Keratinocyte (primary cell): ENCODE results near the gene SERP2. TPM values are rescaled to one million over a fixed set of nuclear protein-coding genes. Genes with fewer than 3 reads are reported as not detected.

Source experiments
- DNase-seq: peaks from one replicate; pipeline ENCODE4 v3.0.0-alpha.2; 2011; ENCODE audit warnings: low read depth, missing footprints, low spot score
- FAIRE-seq: peaks from 2 replicates; lab custom pipeline; 2011; peaks lifted over from hg19 to GRCh38; lab: Jason Lieb, UNC
- H2AFZ ChIP-seq: 2 replicates; pipeline ENCODE4 v1.6.0; 2012; ENCODE audit warnings: low read length, control low read depth, inconsistent platforms; ENCODE audit not compliant: control insufficient read depth
- H3K27ac ChIP-seq: 2 replicates; pipeline ENCODE4 v1.5.1; 2011; ENCODE audit warnings: low read length; ENCODE audit not compliant: control insufficient read depth, insufficient read depth
- H3K27me3 ChIP-seq: 3 replicates; pipeline ENCODE4 v1.6.0; 2011; ENCODE audit warnings: low read length; ENCODE audit not compliant: control insufficient read depth, insufficient read depth; ENCODE audit errors: extremely low read depth
- H3K36me3 ChIP-seq, 2 experiments: 2 replicates in 1 of 2; 3 replicates in 1 of 2; pipeline ENCODE4 v1.5.1; 2011; ENCODE audit warnings: low read length in 2 of 2, mild to moderate bottlenecking in 1 of 2; ENCODE audit not compliant: control insufficient read depth in 2 of 2, insufficient read depth in 2 of 2; ENCODE audit errors: extremely low read depth in 1 of 2
- H3K4me1 ChIP-seq: 3 replicates; pipeline ENCODE4 v1.5.1; 2011; ENCODE audit warnings: low read length; ENCODE audit not compliant: control insufficient read depth, insufficient read depth; ENCODE audit errors: extremely low read depth
- H3K4me2 ChIP-seq: 3 replicates; pipeline ENCODE4 v1.6.0; 2011; ENCODE audit warnings: low read depth, low read length; ENCODE audit not compliant: control insufficient read depth, insufficient read depth; ENCODE audit errors: extremely low read depth
- H3K4me3 ChIP-seq, 3 experiments: fragments of 200-600 bp in 1 of 3; sonication (generic) in 1 of 3; 2 replicates in 2 of 3; 3 replicates in 1 of 3; pipeline ENCODE4 v1.5.1; 2011 to 2016; ENCODE audit warnings: low read length in 3 of 3, mild to moderate bottlenecking in 3 of 3, control low read depth in 2 of 3, inconsistent platforms in 1 of 3, low read depth in 1 of 3, mixed read lengths in 1 of 3, mixed run types in 1 of 3, moderate library complexity in 1 of 3; ENCODE audit not compliant: control insufficient read depth in 2 of 3, insufficient read depth in 2 of 3; ENCODE audit errors: extremely low read depth in 1 of 3
- H3K79me2 ChIP-seq: 2 replicates; pipeline ENCODE4 v1.6.0; 2012; ENCODE audit warnings: low read length; ENCODE audit not compliant: control insufficient read depth, insufficient read depth
- H3K9ac ChIP-seq: 3 replicates; pipeline ENCODE4 v1.6.0; 2011; ENCODE audit warnings: low read length; ENCODE audit not compliant: control insufficient read depth, insufficient read depth; ENCODE audit errors: extremely low read depth
- H3K9me1 ChIP-seq: 3 replicates; pipeline ENCODE4 v1.6.0; 2011; ENCODE audit warnings: low read length; ENCODE audit not compliant: control insufficient read depth, insufficient read depth; ENCODE audit errors: extremely low read depth
- H3K9me3 ChIP-seq: 2 replicates; pipeline ENCODE4 v1.5.1; 2012; ENCODE audit warnings: low read depth, low read length; ENCODE audit not compliant: control insufficient read depth
- H4K20me1 ChIP-seq: 3 replicates; pipeline ENCODE4 v1.6.0; 2011; ENCODE audit warnings: low read length; ENCODE audit not compliant: control insufficient read depth, insufficient read depth; ENCODE audit errors: extremely low read depth
- CTCF ChIP-seq, 3 experiments: IDR thresholded peaks in 1 of 3; conservative IDR thresholded peaks in 1 of 3; optimal IDR thresholded peaks in 1 of 3; 2 replicates in 2 of 3; 3 replicates in 1 of 3; pipeline versions ENCODE3 to v1.5.1; 2011; ENCODE audit warnings: low read length in 3 of 3, mild to moderate bottlenecking in 3 of 3, moderate library complexity in 2 of 3, control low read depth in 1 of 3, inconsistent platforms in 1 of 3; ENCODE audit not compliant: insufficient read depth in 2 of 3; ENCODE audit errors: extremely low read depth in 1 of 3
- EZH2 ChIP-seq: IDR thresholded peaks from one replicate; pipeline ENCODE4 v1.6.1; 2012; ENCODE audit warnings: inconsistent platforms, mild to moderate bottlenecking, low read length, moderate library complexity
- dilution Hi-C: fragments of 300-500 bp; cut with MboI; formaldehyde crosslinking; loops from one replicate; pipeline ENCODE4 v1.7.0; 2020; ENCODE audit warnings: low sequenced_read_pairs; ENCODE audit not compliant: extremely low pct_ligation_motif_present
- polyA plus RNA-seq, 5 experiments: library from polyadenylated mRNA; depleted of rRNA in 3 of 5; stranded (reverse) in 3 of 5; stranded (forward) in 1 of 5; unstranded in 1 of 5; fragments of >200 nt; gene quantifications; 1 replicate in 1 of 5; 2 replicates in 3 of 5; 3 replicates in 1 of 5; pipeline versions ENCODE4 v1.2.1 to v1.2.3, GENCODE V29; 2011 to 2012; ENCODE audit warnings: missing spikeins in 2 of 5, low read depth in 1 of 5, low replicate concordance in 1 of 5

The SERP2 gene
- polyA plus RNA-seq, 1 donor (not counting 4 experiments of a cell fraction or from before 2014, with no cell fraction given) = 0.45 TPM

- no peaks in the 10 kb centered on the region for H3K9me3 ChIP-seq
- no peak overlapping the region for H3K27ac ChIP-seq
- H3K9ac ChIP-seq = no peak overlapping the region
- no peaks in the 10 kb centered on the region for H3K36me3 ChIP-seq
- H3K4me3 ChIP-seq = no peak overlapping the region
- no peaks in the 10 kb centered on the region for H4K20me1 ChIP-seq
- TF ChIP-seq EZH2 = no peak
- no peak for TF ChIP-seq CTCF (optimal IDR thresholded peaks at IDR 0.05 in 1 of 3, IDR thresholded peaks at IDR 0.05 in 1 of 3, conservative IDR thresholded peaks at IDR 0.05 in 1 of 3; ENCODE audit: extremely low read depth in 1 of 3, insufficient read depth in 2 of 3, low read length in 3 of 3)
- H3K4me1 ChIP-seq = no peaks in the 10 kb centered on the region
- H3K27me3 ChIP-seq = no peaks in the 10 kb centered on the region
- no peak for FAIRE-seq
- H2AFZ ChIP-seq = no peak overlapping the region
- no peaks in the 10 kb centered on the region for H3K9me1 ChIP-seq
- dilution Hi-C loops = no loop called here
- no peak overlapping the region for H3K4me2 ChIP-seq
- no peaks in the 10 kb centered on the region for H3K79me2 ChIP-seq
- DNase-seq = no peak
Measured at GRCh38 chr13:44396701-44397580, 23.3 kb downstream of the SERP2 start.

DNA sequence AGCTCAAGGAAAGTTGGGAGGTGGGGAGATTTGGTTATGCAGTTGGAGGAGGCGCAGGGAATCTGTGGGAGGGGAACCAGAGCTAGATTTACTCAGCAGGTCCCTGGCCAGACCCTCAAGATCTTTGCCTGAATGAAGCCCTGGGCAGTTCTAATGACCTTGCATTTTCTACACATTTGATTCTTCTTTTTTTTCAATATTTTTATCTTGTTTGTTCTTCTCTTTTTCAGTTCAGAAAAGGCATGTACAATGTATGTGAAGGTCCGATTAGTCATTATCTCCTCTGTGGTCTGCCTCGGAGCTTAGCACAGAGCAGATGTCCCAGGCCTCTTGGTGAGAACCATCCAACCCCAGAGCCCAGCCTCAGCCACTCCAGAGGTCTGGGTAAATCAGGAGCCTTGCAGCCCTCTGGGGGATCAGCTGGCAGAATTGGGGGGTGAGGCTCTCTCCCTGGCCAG is 24.2 kb downstream of the SERP2 start:
- no peaks in the 10 kb centered on the region for H3K27me3 ChIP-seq
- H3K4me2 ChIP-seq = no peak overlapping the region
- dilution Hi-C loops = no loop called here
- DNase-seq (no peak), FAIRE-seq (no peak)
- H3K79me2 ChIP-seq = no peaks in the 10 kb centered on the region
- no peak for TF ChIP-seq EZH2
- TF ChIP-seq CTCF (optimal IDR thresholded peaks at IDR 0.05 in 1 of 3, IDR thresholded peaks at IDR 0.05 in 1 of 3, conservative IDR thresholded peaks at IDR 0.05 in 1 of 3; ENCODE audit: extremely low read depth in 1 of 3, insufficient read depth in 2 of 3, low read length in 3 of 3) = no peak
- H3K36me3 ChIP-seq = no peaks in the 10 kb centered on the region
- H3K4me1 ChIP-seq = peaks cover 4% of the 10 kb centered on the region
- no peak overlapping the region for H3K4me3 ChIP-seq
- H3K9me1 ChIP-seq = no peaks in the 10 kb centered on the region
- no peaks in the 10 kb centered on the region for H3K9me3 ChIP-seq
- H3K27ac ChIP-seq = no peak overlapping the region
- no peak overlapping the region for H3K9ac ChIP-seq
- no peak overlapping the region for H2AFZ ChIP-seq
- no peaks in the 10 kb centered on the region for H4K20me1 ChIP-seq
